ENCODE results near the gene KIF11. TPM values are rescaled to one million over a fixed set of nuclear protein-coding genes. Genes with fewer than 3 reads are reported as not detected.

KIF11 gene
- total RNA-seq, 1 experiment from 2014 or later = 33.8 TPM

DNA sequence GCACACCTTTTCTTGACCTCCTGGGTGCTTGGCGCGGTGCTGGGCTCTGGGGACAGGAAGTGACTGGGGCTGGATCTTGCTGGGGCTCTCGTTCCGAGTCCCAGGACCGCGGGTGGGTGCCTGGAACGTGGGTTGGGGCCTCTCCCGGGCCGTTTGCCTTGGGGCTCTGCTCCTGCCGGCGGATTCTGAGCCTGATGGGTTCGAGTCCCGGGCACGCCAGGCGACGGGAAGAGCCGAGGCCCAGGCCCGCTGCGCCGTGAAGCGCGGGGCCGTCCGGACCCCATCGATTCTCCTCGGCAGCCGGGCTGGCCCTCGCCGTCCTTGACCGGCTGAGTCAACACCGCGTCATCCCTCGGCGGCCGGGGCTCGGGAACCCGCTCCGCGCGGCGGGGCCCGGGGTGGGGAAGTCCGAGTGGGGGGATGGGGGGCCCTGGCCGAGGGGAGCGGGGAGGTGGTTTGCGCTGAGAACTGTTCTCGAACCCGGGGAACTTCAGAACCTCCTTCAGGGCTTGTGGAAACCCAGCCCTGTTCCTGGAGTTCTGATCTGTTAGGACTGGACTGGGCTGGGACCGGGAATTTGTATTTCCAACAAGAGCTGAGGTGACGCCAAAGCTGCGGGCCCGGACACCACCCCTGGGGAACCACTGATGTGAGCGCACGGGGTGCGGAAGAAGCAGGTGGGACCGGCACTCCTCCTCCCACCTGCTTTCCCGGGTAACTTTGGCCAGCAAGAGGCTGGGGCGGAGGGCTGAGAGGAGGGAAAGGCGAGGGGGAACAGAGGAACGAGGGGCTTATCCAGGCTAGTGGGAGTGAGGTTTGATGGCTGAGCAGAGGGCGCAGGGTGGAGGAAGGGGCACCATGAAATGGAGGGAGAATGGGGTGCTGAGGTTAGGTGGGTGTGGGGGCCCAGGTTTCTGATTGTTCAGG, 103.0 kb downstream of the KIF11 start:
- H3K9me2 ChIP-seq (ENCODE audit: insufficient read depth) = no peaks in the 10 kb centered on the region
- no peaks in the 10 kb centered on the region for H3K9me3 ChIP-seq (ENCODE audit: control insufficient read depth in 1 of 2, insufficient read depth in 1 of 2, low read depth in 1 of 2, low read length in 2 of 2)
- H3K9ac ChIP-seq (ENCODE audit: low read length) = no peak overlapping the region
- ATAC-seq (no peak), DNase-seq (ENCODE audit: low read depth, low spot score) (no peak)
- ChIA-PET RAD21 (ENCODE audit: low non-redundant PET in 1 of 2, low total read pairs in 2 of 2, uncharacterized antibody in 2 of 2, unreplicated experiment in 2 of 2) (no interaction called here), POLR2A (no interaction called here), CTCF (no interaction called here)
- H4K20me1 ChIP-seq (ENCODE audit: insufficient read depth) = no peaks in the 10 kb centered on the region
- intact Hi-C loops (cut with micrococcal nuclease) = no loop called here
- peaks cover 0 to 7% of the 10 kb centered on the region in 2 experiments; a peak in 1 of 4 replicates for H3K36me3 ChIP-seq (ENCODE audit: control insufficient read depth in 1 of 2, insufficient read depth in 2 of 2, low read length in 2 of 2)
- peaks cover 0 to 2% of the 10 kb centered on the region in 2 experiments; a peak in 2 of 4 replicates for H3K4me1 ChIP-seq (ENCODE audit: control insufficient read depth in 1 of 2, insufficient read depth in 2 of 2, low read length in 2 of 2)
- H2AFZ ChIP-seq (ENCODE audit: low read depth, low read length, poor library complexity, severe bottlenecking) = no peak overlapping the region
- H3K79me2 ChIP-seq (ENCODE audit: insufficient read depth, low read length) = peaks cover 6% of the 10 kb centered on the region; the same call in 1 of the 2 replicates
- H3K4me2 ChIP-seq (ENCODE audit: low read length) = no peak overlapping the region
- no peak overlapping the region for H3K27ac ChIP-seq (ENCODE audit: low read depth, low read length)
- no TSS peak for BruUV-seq (replicated peaks)
- TF ChIP-seq SP1 (IDR thresholded peaks at IDR 0.05; ENCODE audit: low read depth) = no peak
- TF ChIP-seq, protein P1, sequence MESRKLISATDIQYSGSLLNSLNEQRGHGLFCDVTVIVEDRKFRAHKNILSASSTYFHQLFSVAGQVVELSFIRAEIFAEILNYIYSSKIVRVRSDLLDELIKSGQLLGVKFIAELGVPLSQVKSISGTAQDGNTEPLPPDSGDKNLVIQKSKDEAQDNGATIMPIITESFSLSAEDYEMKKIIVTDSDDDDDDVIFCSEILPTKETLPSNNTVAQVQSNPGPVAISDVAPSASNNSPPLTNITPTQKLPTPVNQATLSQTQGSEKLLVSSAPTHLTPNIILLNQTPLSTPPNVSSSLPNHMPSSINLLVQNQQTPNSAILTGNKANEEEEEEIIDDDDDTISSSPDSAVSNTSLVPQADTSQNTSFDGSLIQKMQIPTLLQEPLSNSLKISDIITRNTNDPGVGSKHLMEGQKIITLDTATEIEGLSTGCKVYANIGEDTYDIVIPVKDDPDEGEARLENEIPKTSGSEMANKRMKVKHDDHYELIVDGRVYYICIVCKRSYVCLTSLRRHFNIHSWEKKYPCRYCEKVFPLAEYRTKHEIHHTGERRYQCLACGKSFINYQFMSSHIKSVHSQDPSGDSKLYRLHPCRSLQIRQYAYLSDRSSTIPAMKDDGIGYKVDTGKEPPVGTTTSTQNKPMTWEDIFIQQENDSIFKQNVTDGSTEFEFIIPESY (IDR thresholded peaks at IDR 0.05; ENCODE audit: extremely low read depth, insufficient replicate concordance, low read length) = no peak
- TF ChIP-seq TCF7L2 (IDR thresholded peaks at IDR 0.05; ENCODE audit: borderline replicate concordance, extremely low read depth, insufficient read depth, insufficient read length) = no peak
- no peak for TF ChIP-seq ZNF274 (IDR thresholded peaks at IDR 0.05; ENCODE audit: low read depth, low read length)
- no peaks in the 10 kb centered on the region for H3K27me3 ChIP-seq (ENCODE audit: insufficient read depth, low read length)
- no peak overlapping the region for H3K4me3 ChIP-seq (replicated peaks in 1 of 2; ENCODE audit: low read depth in 1 of 2, low read length in 2 of 2)
